ENCODE results near the gene PLCG1.
A peak's percentile ranks its signal among the peaks of the same experiment; 100 is the strongest.
"Not testable (repeated sequence)": the region's sequence is repeated elsewhere in the genome, so short reads cannot be mapped to it uniquely, and the experiment has no call there.

PLCG1 gene

DNA sequence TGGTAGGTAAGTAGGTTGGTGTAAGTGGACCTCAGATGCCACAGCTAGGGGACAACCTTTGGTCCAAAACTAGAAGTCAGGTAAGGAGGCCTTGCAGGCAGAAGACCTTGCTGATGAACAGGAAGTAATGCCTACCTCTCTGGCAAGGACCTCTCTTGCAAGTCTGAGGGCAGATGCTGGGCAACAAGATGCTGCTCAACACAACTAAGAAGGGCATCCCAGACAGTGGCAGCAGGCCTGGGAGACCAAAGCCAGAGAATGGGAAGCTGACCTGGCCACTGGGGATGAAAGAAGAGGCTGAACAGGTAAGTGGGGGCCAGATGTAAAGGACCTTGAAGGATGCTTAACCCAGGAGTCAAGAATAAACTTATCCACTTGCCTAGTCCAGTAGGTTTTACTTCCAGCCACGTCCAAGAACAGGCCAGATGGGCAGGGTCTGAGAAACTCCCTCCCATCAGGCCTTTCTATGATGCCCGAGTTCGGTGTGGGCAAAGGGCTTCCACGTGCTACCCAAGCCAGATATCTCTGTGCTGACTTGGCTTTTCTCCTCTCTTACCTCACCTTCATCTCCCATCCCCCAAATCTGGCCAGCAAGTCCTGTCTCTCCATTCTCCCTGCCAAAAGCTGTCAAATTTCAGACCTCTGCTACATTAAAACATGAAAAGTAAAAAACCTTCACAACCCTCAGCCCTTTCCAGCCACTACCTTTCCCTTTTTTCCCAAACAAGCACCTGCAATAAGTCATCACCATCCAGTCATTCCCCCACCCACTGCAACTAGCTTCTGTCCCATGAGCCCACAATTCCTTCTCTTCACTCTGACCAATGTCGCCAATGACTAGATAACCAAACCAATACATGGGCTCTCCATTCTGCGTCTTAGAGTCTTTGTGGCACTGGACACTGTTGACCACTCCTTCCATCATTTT is 11.5 kb upstream of the PLCG1 start:
- no peak overlapping the region for H3K4me3 ChIP-seq (ENCODE audit: low read depth, low read length)
- H3K4me1 ChIP-seq (ENCODE audit: control insufficient read depth, insufficient read depth, low read length): no peaks in the 10 kb centered on the region
- H3K27me3 ChIP-seq (ENCODE audit: control insufficient read depth, insufficient read depth, low read length): no peaks in the 10 kb centered on the region
- no peak overlapping the region for H3K27ac ChIP-seq (ENCODE audit: low read depth, low read length)
- H3K9me3 ChIP-seq (ENCODE audit: control insufficient read depth, insufficient read depth, low read depth, low read length): no peaks in the 10 kb centered on the region
- H3K36me3 ChIP-seq (ENCODE audit: control insufficient read depth, insufficient read depth, low read length): peaks cover 65% of the 10 kb centered on the region
- no peak overlapping the region for H3K9ac ChIP-seq (ENCODE audit: low read length)

DNA sequence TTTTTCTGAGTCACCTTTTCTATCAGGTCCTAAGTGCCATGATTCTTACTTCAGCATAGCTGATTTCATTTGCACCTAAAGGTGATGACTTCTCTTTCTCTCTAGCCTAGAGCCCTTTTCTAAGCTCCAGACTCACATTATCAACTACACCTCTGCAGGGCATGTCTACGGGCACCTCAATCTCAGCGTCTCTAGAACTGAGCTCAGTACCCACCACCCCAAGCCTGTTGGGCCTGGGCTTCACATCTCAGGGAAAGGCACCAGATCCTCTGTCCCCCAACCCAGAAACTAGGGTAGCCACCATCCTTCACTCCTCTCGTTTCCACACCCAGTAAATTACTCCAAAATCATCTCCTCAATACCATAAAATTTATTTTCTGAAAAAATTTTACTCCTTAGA is 10.6 kb upstream of the PLCG1 start:
- peaks cover 56% of the 10 kb centered on the region for H3K36me3 ChIP-seq (ENCODE audit: control insufficient read depth, insufficient read depth, low read length)

DNA sequence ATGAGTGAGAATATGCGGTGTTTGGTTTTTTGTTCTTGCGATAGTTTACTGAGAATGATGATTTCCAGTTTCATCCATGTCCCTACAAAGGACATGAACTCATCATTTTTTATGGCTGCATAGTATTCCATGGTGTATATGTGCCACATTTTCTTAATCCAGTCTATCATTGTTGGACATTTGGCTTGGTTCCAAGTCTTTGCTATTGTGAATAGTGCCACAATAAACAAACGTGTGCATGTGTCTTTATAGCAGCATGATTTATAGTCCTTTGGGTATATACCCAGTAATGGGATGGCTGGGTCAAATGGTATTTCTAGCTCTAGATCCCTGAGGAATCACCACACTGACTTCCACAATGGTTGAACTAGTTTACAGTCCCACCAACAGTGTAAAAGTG is 9.0 kb upstream of the PLCG1 start:
- not testable (repeated sequence) for H3K27ac ChIP-seq (ENCODE audit: low read depth, low read length); H3K9ac ChIP-seq (ENCODE audit: low read length)
- H3K36me3 ChIP-seq (ENCODE audit: control insufficient read depth, insufficient read depth, low read length): peaks cover 40% of the 10 kb centered on the region

More for the DNA sequence above, 10.6 kb upstream of the PLCG1 start:
- Histone ChIP-seq H3K27ac (ENCODE audit: low read depth, low read length) (no peak overlapping the region), H3K4me1 (ENCODE audit: control insufficient read depth, insufficient read depth, low read length) (no peaks in the 10 kb centered on the region), H3K4me3 (ENCODE audit: low read depth, low read length) (no peak overlapping the region), H3K27me3 (ENCODE audit: control insufficient read depth, insufficient read depth, low read length) (no peaks in the 10 kb centered on the region), H3K9ac (ENCODE audit: low read length) (no peak overlapping the region), H3K9me3 (ENCODE audit: control insufficient read depth, insufficient read depth, low read depth, low read length) (no peaks in the 10 kb centered on the region)

DNA sequence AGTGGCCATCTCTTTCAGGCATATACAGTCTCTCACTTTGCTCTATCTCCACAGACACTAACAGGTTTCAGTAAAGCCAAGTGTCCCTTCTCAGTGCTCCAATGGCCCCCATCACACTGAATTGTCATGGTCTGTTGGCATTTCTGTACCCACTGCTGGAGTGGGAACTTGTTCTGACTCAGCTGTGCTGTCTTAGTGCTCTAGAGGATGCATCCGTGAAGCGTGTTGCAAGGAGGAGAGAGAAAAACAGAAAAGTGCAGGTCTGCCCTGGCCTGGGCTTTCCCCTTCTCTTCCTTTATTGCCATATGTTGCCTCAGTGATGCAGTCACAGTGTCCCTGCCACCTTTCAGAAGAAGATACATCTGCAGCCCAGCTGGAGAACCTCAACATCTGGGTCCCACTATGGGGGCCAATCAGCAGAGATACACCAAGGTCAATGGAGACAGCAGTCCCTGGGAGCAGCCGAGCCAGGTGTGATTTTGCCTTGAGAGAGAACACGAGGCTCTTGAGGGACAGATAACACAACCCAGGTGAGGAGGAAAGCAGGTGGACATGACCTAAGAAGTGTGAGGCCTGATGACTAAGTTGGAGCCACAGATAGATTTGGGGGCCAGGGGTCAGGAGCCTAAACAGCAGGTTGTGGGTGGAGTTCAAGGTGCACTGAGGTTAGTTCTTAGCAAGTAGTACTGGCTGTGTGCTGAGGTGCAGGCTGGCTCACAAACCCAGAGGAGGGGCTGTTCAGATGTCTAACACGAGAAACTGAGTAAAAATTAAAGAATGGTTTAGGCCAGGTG is 5.6 kb upstream of the PLCG1 start:
- H3K4me1 ChIP-seq (ENCODE audit: control insufficient read depth, insufficient read depth, low read length): peaks cover 14% of the 10 kb centered on the region
- H3K4me3 ChIP-seq (ENCODE audit: low read depth, low read length): no peak overlapping the region
- H3K9ac ChIP-seq (ENCODE audit: low read length): no peak overlapping the region
- peaks cover 10% of the 10 kb centered on the region; the same call in 1 of the 2 replicates for H3K36me3 ChIP-seq (ENCODE audit: control insufficient read depth, insufficient read depth, low read length)
- peaks cover 3% of the 10 kb centered on the region; the same call in 1 of the 2 replicates for H3K27me3 ChIP-seq (ENCODE audit: control insufficient read depth, insufficient read depth, low read length)
- H3K9me3 ChIP-seq (ENCODE audit: control insufficient read depth, insufficient read depth, low read depth, low read length): no peaks in the 10 kb centered on the region
- H3K27ac ChIP-seq (ENCODE audit: low read depth, low read length): no peak overlapping the region

More for the DNA sequence above, 9.0 kb upstream of the PLCG1 start:
- not testable (repeated sequence) for H3K4me1 ChIP-seq (ENCODE audit: control insufficient read depth, insufficient read depth, low read length); H3K27me3 ChIP-seq (ENCODE audit: control insufficient read depth, insufficient read depth, low read length); H3K9me3 ChIP-seq (ENCODE audit: control insufficient read depth, insufficient read depth, low read depth, low read length); H3K4me3 ChIP-seq (ENCODE audit: low read depth, low read length)

GRCh38 chr20:41132388-41132775 is 5.0 kb upstream of the PLCG1 start:
- not testable (repeated sequence) for H3K27ac ChIP-seq (ENCODE audit: low read depth, low read length); H3K36me3 ChIP-seq (ENCODE audit: control insufficient read depth, insufficient read depth, low read length); H3K9me3 ChIP-seq (ENCODE audit: control insufficient read depth, insufficient read depth, low read depth, low read length); H3K9ac ChIP-seq (ENCODE audit: low read length); H3K4me3 ChIP-seq (ENCODE audit: low read depth, low read length); H3K27me3 ChIP-seq (ENCODE audit: control insufficient read depth, insufficient read depth, low read length)
- peaks cover 14% of the 10 kb centered on the region for H3K4me1 ChIP-seq (ENCODE audit: control insufficient read depth, insufficient read depth, low read length)

DNA sequence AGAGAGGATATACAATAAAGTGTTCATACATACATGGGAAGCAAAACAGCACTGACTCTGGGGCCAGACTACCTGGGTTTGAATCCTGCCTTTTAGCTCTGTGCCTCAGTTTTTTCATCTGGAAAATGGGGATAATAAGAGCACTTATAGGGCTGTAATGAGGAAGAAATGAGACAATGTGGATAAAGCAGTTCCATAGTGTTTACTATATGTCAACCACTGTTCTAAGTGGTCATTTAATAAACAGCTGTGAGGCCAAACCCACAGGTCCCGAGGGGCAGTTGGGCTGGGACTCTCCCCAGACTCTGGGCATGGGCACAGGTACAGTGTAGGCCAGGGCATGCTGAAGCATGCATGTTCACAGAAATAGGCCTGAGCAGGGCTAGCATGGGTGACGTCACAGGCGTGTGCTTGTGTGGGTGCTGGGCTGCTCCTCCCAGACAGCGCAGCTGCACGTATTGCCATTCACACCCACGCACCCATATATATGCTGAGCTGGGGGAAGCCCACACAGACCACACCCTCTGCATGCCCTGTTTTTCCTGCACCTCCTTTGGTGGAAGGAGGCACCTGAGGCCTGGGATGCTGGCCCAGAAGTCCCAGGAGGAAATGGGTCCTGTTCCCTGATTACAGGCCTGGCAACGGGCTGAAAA is 3.5 kb upstream of the PLCG1 start:
- Histone ChIP-seq H3K27ac (ENCODE audit: low read depth, low read length) (no peak overlapping the region), H3K9me3 (ENCODE audit: control insufficient read depth, insufficient read depth, low read depth, low read length) (no peaks in the 10 kb centered on the region)

DNA sequence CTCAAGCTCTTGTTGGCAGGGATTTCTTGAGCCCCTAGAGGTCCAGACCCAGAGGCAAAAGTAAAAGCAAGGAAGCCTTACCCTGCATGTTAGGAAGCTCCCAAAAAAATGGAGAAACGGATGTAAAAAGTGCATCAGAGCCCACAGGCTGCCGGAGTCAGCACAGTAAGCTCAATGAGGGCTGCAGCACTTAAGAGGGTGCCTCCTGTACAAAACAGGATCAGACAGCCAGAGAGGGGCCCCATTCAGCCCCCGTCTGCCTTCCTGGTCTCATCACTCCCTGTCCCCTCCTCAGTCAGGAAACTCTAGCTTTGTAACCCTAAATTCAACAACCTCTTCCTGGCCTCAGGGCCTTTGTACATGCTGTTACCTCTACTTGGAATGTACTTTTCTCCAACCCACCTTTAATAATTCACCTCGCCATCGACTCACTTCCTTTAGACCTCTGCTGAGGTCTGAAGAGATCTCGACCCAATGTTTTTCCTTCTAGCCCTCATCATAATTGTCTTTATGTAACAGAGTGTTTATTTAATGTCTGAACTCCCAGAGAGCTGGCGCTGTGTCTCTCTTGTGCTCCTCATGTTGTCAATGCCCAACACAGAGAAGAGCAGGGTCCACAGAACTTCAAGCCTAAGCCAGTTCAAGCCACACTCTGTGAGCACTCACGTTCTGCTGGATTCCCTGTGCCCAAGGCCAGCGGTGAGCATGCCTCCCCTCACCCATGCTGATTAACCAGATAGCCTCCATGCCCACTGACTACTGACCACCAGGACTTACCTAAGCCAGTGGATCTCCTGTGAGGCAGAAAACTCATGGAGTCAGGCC is 2.8 kb upstream of the PLCG1 start:
- Histone ChIP-seq H3K27ac (ENCODE audit: low read depth, low read length) (no peak overlapping the region), H3K9ac (ENCODE audit: low read length) (no peak overlapping the region), H3K27me3 (ENCODE audit: control insufficient read depth, insufficient read depth, low read length) (peaks cover 3% of the 10 kb centered on the region; the same call in 1 of the 2 replicates), H3K36me3 (ENCODE audit: control insufficient read depth, insufficient read depth, low read length) (peaks cover 9% of the 10 kb centered on the region; the same call in 1 of the 2 replicates), H3K9me3 (ENCODE audit: control insufficient read depth, insufficient read depth, low read depth, low read length) (no peaks in the 10 kb centered on the region), H3K4me3 (ENCODE audit: low read depth, low read length) (no peak overlapping the region), H3K4me1 (ENCODE audit: control insufficient read depth, insufficient read depth, low read length) (peaks cover 25% of the 10 kb centered on the region)

More for the DNA sequence above, 3.5 kb upstream of the PLCG1 start:
- H3K27me3 ChIP-seq (ENCODE audit: control insufficient read depth, insufficient read depth, low read length): peaks cover 3% of the 10 kb centered on the region; the same call in 1 of the 2 replicates
- H3K4me3 ChIP-seq (ENCODE audit: low read depth, low read length): no peak overlapping the region
- H3K9ac ChIP-seq (ENCODE audit: low read length): no peak overlapping the region
- peaks cover 18% of the 10 kb centered on the region for H3K4me1 ChIP-seq (ENCODE audit: control insufficient read depth, insufficient read depth, low read length)
- peaks cover 5% of the 10 kb centered on the region; the same call in 1 of the 2 replicates for H3K36me3 ChIP-seq (ENCODE audit: control insufficient read depth, insufficient read depth, low read length)

DNA sequence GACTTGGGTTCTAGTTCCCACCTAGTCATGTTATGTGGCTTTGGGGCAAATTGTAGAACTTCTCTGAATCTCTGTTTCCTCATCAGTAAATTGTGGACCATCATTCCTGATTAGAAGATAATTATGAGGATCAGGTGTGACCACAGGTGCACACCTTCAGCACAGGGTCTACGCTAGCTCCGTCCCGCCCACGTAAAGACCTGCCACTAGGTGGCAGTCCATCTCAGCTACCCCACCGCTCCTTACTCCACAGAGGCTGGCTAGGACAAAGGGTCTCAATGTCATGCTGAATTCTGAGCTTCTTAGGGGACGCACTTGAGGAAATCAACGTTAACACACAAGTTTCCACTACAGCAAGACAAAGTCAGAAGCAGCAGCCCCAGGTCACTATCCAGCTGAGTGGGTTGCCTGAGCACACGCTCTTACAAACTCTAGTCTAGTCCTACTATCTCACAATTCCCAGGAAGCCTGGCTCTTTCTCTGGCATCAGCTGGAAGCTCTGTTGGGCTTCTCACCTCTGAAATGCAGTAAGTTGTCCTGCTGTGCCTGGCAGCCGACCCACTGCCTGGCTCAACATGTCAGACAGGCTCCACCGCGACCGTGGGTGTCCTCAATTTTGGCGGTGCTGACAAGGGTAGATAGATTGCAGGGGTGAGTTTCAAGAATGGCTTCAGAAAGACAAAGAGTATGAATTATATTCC is 2.0 kb upstream of the PLCG1 start:
- Histone ChIP-seq H3K4me1 (ENCODE audit: control insufficient read depth, insufficient read depth, low read length) (peaks cover 33% of the 10 kb centered on the region), H3K9ac (ENCODE audit: low read length) (no peak overlapping the region), H3K27me3 (ENCODE audit: control insufficient read depth, insufficient read depth, low read length) (peaks cover 3% of the 10 kb centered on the region; the same call in 1 of the 2 replicates), H3K9me3 (ENCODE audit: control insufficient read depth, insufficient read depth, low read depth, low read length) (no peaks in the 10 kb centered on the region), H3K36me3 (ENCODE audit: control insufficient read depth, insufficient read depth, low read length) (peaks cover 11% of the 10 kb centered on the region; the same call in 1 of the 2 replicates), H3K4me3 (ENCODE audit: low read depth, low read length) (no peak overlapping the region; the same call in 1 of the 2 replicates), H3K27ac (ENCODE audit: low read depth, low read length) (no peak overlapping the region)

- Histone ChIP-seq H3K4me1 (ENCODE audit: control insufficient read depth, insufficient read depth, low read length) (peaks cover 40% of the 10 kb centered on the region), H3K9me3 (ENCODE audit: control insufficient read depth, insufficient read depth, low read depth, low read length) (no peaks in the 10 kb centered on the region), H3K9ac (ENCODE audit: low read length) (peak overlapping the region; percentile 98), H3K27ac (ENCODE audit: low read depth, low read length) (peak overlapping the region; percentile 84; the same call in 1 of the 2 replicates), H3K36me3 (ENCODE audit: control insufficient read depth, insufficient read depth, low read length) (0 out of 2 replicates have a peak, but pooled peaks cover 13% of the 10 kb centered on the region), H3K4me3 (ENCODE audit: low read depth, low read length) (peak overlapping the region; percentile 93), H3K27me3 (ENCODE audit: control insufficient read depth, insufficient read depth, low read length) (peaks cover 3% of the 10 kb centered on the region; the same call in 1 of the 2 replicates)
Observed at GRCh38 chr20:41135888-41136679, 1.3 kb upstream of the PLCG1 start.
